Hepatocyte (in vitro differentiated cells): Measurements from ENCODE around the gene DUOXA1. TPM values are rescaled to one million over a fixed set of nuclear protein-coding genes. Genes with fewer than 3 reads are reported as not detected.

ENCODE experiments used
- DNase-seq: peaks from one replicate; pipeline ENCODE4 v3.0.0-alpha.2; 2016; ENCODE audit warnings: low spot score
- H2AFZ ChIP-seq: fragments of 200-600 bp; sonication (generic); 2 replicates; pipeline ENCODE4 v1.6.0; 2016; ENCODE audit warnings: antibody characterized with exemption, mild to moderate bottlenecking
- H3K27ac ChIP-seq: fragments of 200-600 bp; sonication (generic); 2 replicates; pipeline ENCODE4 v1.5.1; 2016; ENCODE audit warnings: mild to moderate bottlenecking
- H3K27me3 ChIP-seq: fragments of 200-600 bp; sonication (generic); 2 replicates; pipeline ENCODE4 v1.6.1; 2016
- H3K36me3 ChIP-seq: fragments of 200-600 bp; sonication (generic); replicated peaks from 2 replicates; pipeline ENCODE4 v1.5.1; 2016; ENCODE audit warnings: low read depth; ENCODE audit not compliant: insufficient read depth
- H3K4me1 ChIP-seq: fragments of 200-600 bp; sonication (generic); 2 replicates; pipeline ENCODE4 v1.5.1; 2016; ENCODE audit warnings: mild to moderate bottlenecking, moderate library complexity; ENCODE audit not compliant: insufficient read depth
- H3K4me2 ChIP-seq: fragments of 200-600 bp; sonication (generic); 2 replicates; pipeline ENCODE4 v1.6.0; 2016
- H3K4me3 ChIP-seq: fragments of 200-600 bp; sonication (generic); 2 replicates; pipeline ENCODE4 v1.5.1; 2016; ENCODE audit warnings: mild to moderate bottlenecking
- H3K79me2 ChIP-seq: fragments of 200-600 bp; sonication (generic); 2 replicates; pipeline ENCODE4 v1.6.0; 2017; ENCODE audit warnings: mild to moderate bottlenecking
- H3K9me2 ChIP-seq: fragments of 200-600 bp; sonication (generic); replicated peaks from 2 replicates; pipeline ENCODE4 v1.6.0; 2017; ENCODE audit warnings: mild to moderate bottlenecking; ENCODE audit not compliant: insufficient read depth
- H3K9me3 ChIP-seq: fragments of 200-600 bp; sonication (generic); 2 replicates; pipeline ENCODE4 v1.5.1; 2016; ENCODE audit warnings: low read depth, mild to moderate bottlenecking
- H4K20me1 ChIP-seq: fragments of 200-600 bp; sonication (generic); 2 replicates; pipeline ENCODE4 v1.6.0; 2016; ENCODE audit warnings: mild to moderate bottlenecking; ENCODE audit not compliant: insufficient read depth, poor library complexity, severe bottlenecking
- CTCF ChIP-seq: fragments of 200-600 bp; sonication (generic); IDR thresholded peaks from 2 replicates; pipeline ENCODE4 v1.5.1; 2016; ENCODE audit warnings: antibody characterized with exemption, mild to moderate bottlenecking; ENCODE audit not compliant: poor library complexity
- EZH2 ChIP-seq: fragments of 200-600 bp; sonication (generic); IDR thresholded peaks from 2 replicates; pipeline ENCODE4 v1.6.1; 2016; ENCODE audit warnings: antibody characterized with exemption, mild to moderate bottlenecking, borderline replicate concordance
- EZH2phosphoT487 ChIP-seq: fragments of 200-600 bp; sonication (generic); IDR thresholded peaks from one replicate; pipeline ENCODE4 v1.6.1; 2018; ENCODE audit warnings: antibody characterized with exemption, mild to moderate bottlenecking, low read depth, moderate library complexity; ENCODE audit not compliant: unreplicated experiment, severe bottlenecking
- WGBS: methylation state at CpG from one replicate; pipeline ENCODE4 v1.1.6; 2016; ENCODE audit warnings: low lambda C conversion rate; ENCODE audit errors: missing lambda C conversion rate; 5-methylcytosine and 5-hydroxymethylcytosine counted together
- polyA plus RNA-seq: library from polyadenylated mRNA; unstranded; fragments of >200 nt; fragmentation: Nextera tagmentation; extraction: Ambion mirVana; gene quantifications from 2 replicates; pipeline ENCODE4 v1.2.1, GENCODE V29; 2016
- total RNA-seq: library from RNA; depleted of rRNA; stranded (reverse); fragments of >200 nt; gene quantifications from 2 replicates; pipeline ENCODE4 v1.2.3, GENCODE V29; 2014

Gene DUOXA1
- total RNA-seq = 7.5 and 10.9 TPM in 2 replicates
- polyA plus RNA-seq = 6.3 and 15.2 TPM in 2 replicates

- Histone ChIP-seq H3K9me2 (no peaks in the 10 kb centered on the region), H3K4me3 (peak within 1 kb of the TSS; percentile 23), H3K4me1 (peaks cover 17% of the 10 kb centered on the region), H3K36me3 (no peaks in the 10 kb centered on the region), H2AFZ (peak within 1 kb of the TSS; percentile 81), H3K9me3 (no peaks in the 10 kb centered on the region), H3K27me3 (peaks cover 60% of the 10 kb centered on the region), H3K27ac (no peak within 1 kb of the TSS), H3K79me2 (no peaks in the 10 kb centered on the region), H3K4me2 (peak within 1 kb of the TSS; percentile 87), H4K20me1 (no peaks in the 10 kb centered on the region)
- peak; percentile 30 for TF ChIP-seq EZH2
- no peak for TF ChIP-seq EZH2phosphoT487
- whole genome bisulfite sequencing = 3% methylated on average over 11 of the region's 46 CpGs
- peak; percentile 73 for DNase-seq
Observed at GRCh38 chr15:45129651-45130129, at the start of gene DUOXA1, which contains the start of gene DUOX1. Gene DUOXA1, minus strand, starts transcription at chr15:45129879. Its CDS starts 6,865 bp downstream, at chr15:45123014. Gene DUOX1, plus strand, starts transcription at chr15:45129994. Its CDS starts 1,973 bp downstream, at chr15:45131967.

- no peaks in the 10 kb centered on the region for H3K9me3 ChIP-seq
- no peaks in the 10 kb centered on the region for H4K20me1 ChIP-seq
- 91% methylated on average over 3 of the region's 3 CpGs for WGBS
- no peak overlapping the region for H3K4me2 ChIP-seq
- no peaks in the 10 kb centered on the region for H3K27me3 ChIP-seq
- H3K9me2 ChIP-seq = no peaks in the 10 kb centered on the region
- H3K4me1 ChIP-seq = no peaks in the 10 kb centered on the region
- H3K36me3 ChIP-seq = no peaks in the 10 kb centered on the region
- H3K79me2 ChIP-seq = peaks cover 12% of the 10 kb centered on the region
- DNase-seq = no peak
- H2AFZ ChIP-seq = no peak overlapping the region
- TF ChIP-seq EZH2phosphoT487 (no peak), CTCF (no peak), EZH2 (no peak)
- H3K4me3 ChIP-seq = no peak overlapping the region
- no peak overlapping the region for H3K27ac ChIP-seq
Observed at GRCh38 chr15:45177285-45177684, 47.6 kb upstream of the DUOXA1 start.

GRCh38 chr15:45174577-45174976 lies 44.9 kb upstream of the DUOXA1 start:
- Histone ChIP-seq H3K9me3 (no peaks in the 10 kb centered on the region), H3K79me2 (peaks cover 2% of the 10 kb centered on the region), H3K4me2 (no peak overlapping the region), H3K36me3 (no peaks in the 10 kb centered on the region), H3K9me2 (no peaks in the 10 kb centered on the region), H3K4me3 (no peak overlapping the region), H2AFZ (no peak overlapping the region), H3K4me1 (no peaks in the 10 kb centered on the region), H3K27ac (no peak overlapping the region), H4K20me1 (no peaks in the 10 kb centered on the region), H3K27me3 (no peaks in the 10 kb centered on the region)
- TF ChIP-seq EZH2 = no peak
- no peak for TF ChIP-seq CTCF
- no peak for TF ChIP-seq EZH2phosphoT487
- WGBS = 93% methylated on average over 2 of the region's 2 CpGs
- DNase-seq = no peak

GRCh38 chr15:45174069-45174468 lies 44.4 kb upstream of the DUOXA1 start:
- Histone ChIP-seq H2AFZ (no peak overlapping the region), H3K36me3 (no peaks in the 10 kb centered on the region), H4K20me1 (no peaks in the 10 kb centered on the region), H3K4me1 (no peaks in the 10 kb centered on the region), H3K4me2 (no peak overlapping the region), H3K4me3 (no peak overlapping the region), H3K27ac (no peak overlapping the region), H3K27me3 (no peaks in the 10 kb centered on the region), H3K9me2 (no peaks in the 10 kb centered on the region), H3K79me2 (no peaks in the 10 kb centered on the region), H3K9me3 (no peaks in the 10 kb centered on the region)
- 89% methylated on average over 6 of the region's 6 CpGs for WGBS
- DNase-seq = no peak
- TF ChIP-seq CTCF = no peak
- TF ChIP-seq EZH2phosphoT487 = no peak
- no peak for TF ChIP-seq EZH2
